Activated naive CD4-positive, alpha-beta T cell treated with anti-CD3 and anti-CD28 coated beads, Interleukin-2, amount 10 ng/mL, durations not matched to agents 7 days and 5 days (primary cell): Measurements from ENCODE around the gene CCBE1.
"Not testable (repeated sequence)": the region's sequence is repeated elsewhere in the genome, so short reads cannot be mapped to it uniquely, and the experiment has no call there.

ENCODE experiments used
- CTCF ChIA-PET: fragments of 350-600 bp; sonication (Branson Sonifier 250); formaldehyde crosslinking; loops from one replicate; lab custom pipeline; 2021; ENCODE audit warnings: antibody characterized with exemption; lab: Charles Lee
- DNase-seq: peaks from one replicate; pipeline ENCODE4 v3.0.0-alpha.2; 2020
- H3K27ac Mint-ChIP-seq: one replicate; pipeline ENCODE4 v1.8.0; 2021; ENCODE audit warnings: mild to moderate bottlenecking, moderate library complexity, mixed read lengths
- H3K27me3 Mint-ChIP-seq: one replicate; pipeline ENCODE4 v1.8.0; 2021; ENCODE audit warnings: mild to moderate bottlenecking, mixed read lengths
- H3K36me3 Mint-ChIP-seq: one replicate; pipeline ENCODE4 v1.8.0; 2021; ENCODE audit warnings: mixed read lengths
- H3K4me1 Mint-ChIP-seq: one replicate; pipeline ENCODE4 v1.8.0; 2021; ENCODE audit warnings: mixed read lengths
- H3K4me3 Mint-ChIP-seq: one replicate; pipeline ENCODE4 v1.8.0; 2021; ENCODE audit warnings: mild to moderate bottlenecking, moderate library complexity, mixed read lengths
- H3K9me3 Mint-ChIP-seq: one replicate; pipeline ENCODE4 v1.8.0; 2021; ENCODE audit warnings: mixed read lengths

The CCBE1 gene

GRCh38 chr18:59540780-59541179 lies 156.4 kb downstream of the CCBE1 start:
- Mint-ChIP-seq H3K27ac (no peak overlapping the region), H3K36me3 (no peaks in the 10 kb centered on the region), H3K4me1 (no peaks in the 10 kb centered on the region), H3K4me3 (no peak overlapping the region), H3K27me3 (no peaks in the 10 kb centered on the region), H3K9me3 (no peaks in the 10 kb centered on the region)
- CTCF ChIA-PET: no interaction called here
- no peak for DNase-seq

DNA sequence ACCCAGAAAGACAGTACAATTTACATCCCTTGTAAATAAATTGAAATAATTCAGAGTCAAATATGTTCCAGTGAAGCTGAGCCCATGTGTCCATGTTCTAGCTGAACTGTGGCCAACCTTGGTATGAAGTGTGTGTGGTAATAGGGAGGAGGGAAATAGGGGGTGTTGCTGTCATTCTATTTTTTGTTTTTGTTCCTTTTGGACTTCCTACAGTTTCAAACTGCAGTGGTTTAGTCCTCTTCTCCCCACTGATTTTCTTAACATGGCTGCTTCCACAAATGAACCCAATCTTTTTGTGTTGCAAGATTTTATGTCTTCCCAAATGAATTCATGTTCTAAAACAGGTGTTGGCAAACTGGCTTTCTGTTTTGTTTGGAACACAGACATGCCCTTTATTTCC lies 156.9 kb downstream of the CCBE1 start:
- no peaks in the 10 kb centered on the region for H3K4me1 Mint-ChIP-seq

DNA sequence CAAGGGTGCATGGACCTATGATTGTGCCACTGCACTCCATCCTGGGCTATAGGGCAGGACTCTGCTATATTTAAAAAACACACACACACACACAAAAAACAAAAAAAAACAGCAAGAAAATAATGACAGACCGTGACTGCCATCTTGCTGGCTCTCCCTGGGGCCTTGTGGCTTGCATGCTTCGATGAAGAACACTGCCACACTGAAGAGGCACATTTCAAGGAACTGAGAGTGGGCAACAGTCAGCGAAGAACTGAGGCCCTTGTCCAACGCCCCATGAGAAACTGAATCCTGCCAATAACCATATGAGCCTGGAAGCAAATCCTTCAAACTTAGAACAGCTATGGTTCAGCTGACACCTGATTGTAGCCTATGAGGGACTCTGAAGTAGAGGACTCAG lies 158.1 kb downstream of the CCBE1 start:
- no peaks in the 10 kb centered on the region for H3K4me1 Mint-ChIP-seq
- DNase-seq: no peak
- no peak overlapping the region for H3K27ac Mint-ChIP-seq
- CTCF ChIA-PET: no interaction called here
- H3K27me3 Mint-ChIP-seq: no peaks in the 10 kb centered on the region
- H3K9me3 Mint-ChIP-seq: no peaks in the 10 kb centered on the region
- no peak overlapping the region for H3K4me3 Mint-ChIP-seq
- H3K36me3 Mint-ChIP-seq: no peaks in the 10 kb centered on the region

More for the DNA sequence above, 156.9 kb downstream of the CCBE1 start:
- DNase-seq: no peak
- CTCF ChIA-PET: no interaction called here
- Mint-ChIP-seq H3K4me3 (no peak overlapping the region), H3K27ac (no peak overlapping the region), H3K9me3 (no peaks in the 10 kb centered on the region), H3K27me3 (no peaks in the 10 kb centered on the region), H3K36me3 (no peaks in the 10 kb centered on the region)

DNA sequence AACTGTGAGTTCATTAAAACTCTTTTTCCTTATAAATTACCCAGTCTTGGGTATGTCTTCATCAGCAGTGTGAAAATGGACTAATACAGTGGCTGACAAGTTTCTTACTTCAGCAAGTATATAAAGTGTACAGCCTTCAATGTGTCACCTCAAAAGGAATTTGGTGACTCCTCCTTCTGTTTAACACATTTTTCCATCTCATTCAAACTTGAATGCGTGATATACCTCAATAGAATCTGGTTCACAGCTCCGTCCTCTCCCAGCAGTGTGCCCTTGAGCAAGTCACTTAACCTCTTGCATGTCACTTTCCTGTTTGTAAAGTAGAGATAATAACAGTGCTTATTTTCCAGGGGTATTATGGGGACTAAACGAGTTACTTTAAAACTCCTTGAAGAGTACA lies 159.6 kb downstream of the CCBE1 start:
- Mint-ChIP-seq H3K4me3 (no peak overlapping the region), H3K27me3 (no peaks in the 10 kb centered on the region), H3K27ac (no peak overlapping the region), H3K36me3 (no peaks in the 10 kb centered on the region), H3K4me1 (no peaks in the 10 kb centered on the region), H3K9me3 (no peaks in the 10 kb centered on the region)
- DNase-seq: no peak
- CTCF ChIA-PET: no interaction called here

DNA sequence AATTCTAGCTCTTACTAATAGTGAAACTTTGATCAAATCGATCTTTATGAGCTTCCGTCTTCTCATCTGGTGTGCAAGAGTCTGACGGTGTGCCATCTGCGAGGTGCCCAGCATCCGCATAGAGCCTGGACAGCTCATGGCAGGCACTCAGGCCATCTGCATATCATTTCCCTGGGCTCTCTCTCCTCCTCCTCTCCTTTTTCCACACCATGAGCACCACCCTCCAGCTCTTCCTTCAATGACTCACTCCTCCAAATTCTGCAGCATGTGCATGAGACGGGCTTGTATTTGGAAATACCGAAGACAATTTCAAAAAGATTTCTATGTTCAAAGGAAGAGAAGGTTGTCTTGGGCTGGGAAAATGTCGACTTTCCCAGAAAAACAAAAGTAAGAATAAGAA lies 161.1 kb downstream of the CCBE1 start:
- Mint-ChIP-seq H3K4me1 (no peaks in the 10 kb centered on the region), H3K36me3 (no peaks in the 10 kb centered on the region), H3K27me3 (no peaks in the 10 kb centered on the region), H3K9me3 (no peaks in the 10 kb centered on the region), H3K27ac (no peak overlapping the region), H3K4me3 (no peak overlapping the region)
- CTCF ChIA-PET: no interaction called here
- no peak for DNase-seq

GRCh38 chr18:59535055-59535454 lies 162.2 kb downstream of the CCBE1 start:
- no peak overlapping the region for H3K4me3 Mint-ChIP-seq
- H3K4me1 Mint-ChIP-seq: no peaks in the 10 kb centered on the region
- no peak for DNase-seq
- H3K9me3 Mint-ChIP-seq: no peaks in the 10 kb centered on the region
- no peaks in the 10 kb centered on the region for H3K27me3 Mint-ChIP-seq
- H3K36me3 Mint-ChIP-seq: no peaks in the 10 kb centered on the region
- H3K27ac Mint-ChIP-seq: no peak overlapping the region
- CTCF ChIA-PET: no interaction called here

DNA sequence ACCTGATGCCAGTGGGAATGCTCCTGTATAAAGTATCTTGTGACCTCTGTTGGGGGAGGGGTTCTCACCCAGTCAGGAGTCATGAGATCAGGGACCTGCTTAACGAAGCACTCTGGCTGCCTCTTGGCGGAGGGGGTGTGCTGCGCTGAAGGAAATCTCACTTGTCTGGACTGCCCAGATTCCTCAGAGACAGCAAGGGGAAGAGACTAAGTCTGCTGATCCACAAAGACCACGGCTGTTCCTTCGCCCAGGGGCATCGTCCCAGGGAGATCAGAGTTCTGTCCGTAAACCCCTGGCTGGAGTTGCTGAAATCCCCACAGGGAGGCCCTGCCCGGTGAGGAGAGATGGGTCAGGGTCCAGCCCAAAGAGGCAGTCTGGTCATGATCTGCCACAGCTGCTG lies 168.4 kb downstream of the CCBE1 start:
- CTCF ChIA-PET: interaction anchor here (1.0 kb wide), 1 partner anchor 11 kb away, joined by 3 read pairs; no protein-coding TSS in a partner anchor
- DNase-seq: no peak
- no peak overlapping the region for H3K4me3 Mint-ChIP-seq
- no peaks in the 10 kb centered on the region for H3K36me3 Mint-ChIP-seq
- H3K9me3 Mint-ChIP-seq: no peaks in the 10 kb centered on the region
- no peaks in the 10 kb centered on the region for H3K27me3 Mint-ChIP-seq
- no peak overlapping the region for H3K27ac Mint-ChIP-seq
- H3K4me1 Mint-ChIP-seq: no peaks in the 10 kb centered on the region

DNA sequence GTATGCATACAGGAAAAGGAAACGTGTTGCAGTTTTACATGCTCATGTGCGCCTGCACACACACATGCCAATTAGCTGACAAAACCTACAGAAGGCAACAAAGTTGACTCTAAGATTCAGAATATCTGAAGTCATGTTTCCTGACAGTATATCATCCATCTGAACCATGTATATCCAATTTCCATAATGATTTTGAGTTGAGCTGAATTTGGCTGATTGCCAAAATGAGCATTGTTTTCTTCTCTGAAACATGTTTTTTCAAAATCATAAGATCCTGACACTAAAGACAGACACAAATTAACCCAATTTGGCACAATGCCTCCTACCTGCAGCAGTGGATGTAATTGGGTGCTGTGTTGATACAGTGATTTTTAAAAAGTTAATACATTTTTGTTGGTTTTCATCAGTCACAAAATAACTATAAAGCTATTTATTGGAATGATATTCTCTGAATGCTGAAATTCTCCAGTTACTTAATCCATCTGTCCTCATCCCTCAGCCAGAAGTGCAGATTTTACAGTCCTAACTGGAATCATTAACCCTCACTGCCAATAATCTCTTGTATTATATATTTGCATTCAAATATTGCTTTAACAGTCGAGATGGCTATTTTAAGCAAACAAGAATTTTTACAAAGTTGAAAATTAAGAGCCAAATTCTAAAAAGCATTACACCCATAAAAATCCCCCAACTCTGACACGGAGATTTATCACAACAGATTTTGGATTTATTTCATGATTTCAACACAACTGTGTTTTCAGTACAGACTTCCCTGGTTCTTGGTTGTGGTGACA lies 176.5 kb downstream of the CCBE1 start:
- H3K4me1 Mint-ChIP-seq: no peaks in the 10 kb centered on the region
- CTCF ChIA-PET: no interaction called here
- H3K4me3 Mint-ChIP-seq: no peak overlapping the region
- DNase-seq: no peak
- peaks cover 4% of the 10 kb centered on the region for H3K27me3 Mint-ChIP-seq
- no peak overlapping the region for H3K27ac Mint-ChIP-seq
- H3K36me3 Mint-ChIP-seq: no peaks in the 10 kb centered on the region
- no peaks in the 10 kb centered on the region for H3K9me3 Mint-ChIP-seq

GRCh38 chr18:59518705-59519104 lies 178.5 kb downstream of the CCBE1 start:
- Mint-ChIP-seq H3K36me3 (no peaks in the 10 kb centered on the region), H3K4me1 (no peaks in the 10 kb centered on the region), H3K27ac (no peak overlapping the region), H3K4me3 (no peak overlapping the region), H3K27me3 (peaks cover 4% of the 10 kb centered on the region), H3K9me3 (no peaks in the 10 kb centered on the region)
- no peak for DNase-seq
- CTCF ChIA-PET: interaction anchor here (0.9 kb wide), 1 partner anchor 10 kb away, joined by 3 read pairs; no protein-coding TSS in a partner anchor

DNA sequence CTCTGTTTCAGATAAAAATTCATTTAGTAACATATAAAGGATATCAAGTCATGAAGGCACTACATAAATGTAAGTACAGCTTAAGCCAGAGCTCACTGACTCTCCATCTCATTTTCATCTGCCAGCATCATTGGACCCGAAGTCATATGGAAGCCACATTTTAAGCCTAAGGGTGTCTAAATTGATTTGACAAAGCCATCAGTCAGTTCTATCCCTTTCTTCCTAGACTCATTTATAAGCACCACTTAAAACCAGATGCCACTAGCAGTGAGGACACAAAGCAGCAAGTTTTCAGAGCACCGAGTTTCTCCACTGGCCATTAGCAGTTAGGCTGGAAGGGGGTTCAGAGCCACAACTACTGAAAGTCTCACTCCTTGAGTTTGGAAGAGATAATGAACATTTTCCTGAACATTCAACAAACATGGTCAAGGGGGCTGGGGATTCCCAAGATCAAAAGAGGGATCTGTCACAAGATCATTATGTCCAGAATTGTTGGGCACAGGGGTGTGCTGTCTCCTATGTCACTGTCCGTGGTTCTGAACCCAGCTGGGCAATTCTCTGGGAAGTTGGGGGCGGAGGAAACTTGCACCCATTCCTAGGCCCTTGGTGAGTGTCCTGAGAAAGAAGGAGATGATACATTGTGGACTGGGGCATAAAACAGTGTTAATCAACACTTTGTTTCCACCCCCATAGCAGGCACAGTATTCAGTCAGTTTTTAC lies 179.6 kb downstream of the CCBE1 start:
- H3K27me3 Mint-ChIP-seq: peaks cover 4% of the 10 kb centered on the region
- H3K9me3 Mint-ChIP-seq: no peaks in the 10 kb centered on the region
- no peak overlapping the region for H3K4me3 Mint-ChIP-seq
- no peaks in the 10 kb centered on the region for H3K36me3 Mint-ChIP-seq
- H3K4me1 Mint-ChIP-seq: no peaks in the 10 kb centered on the region
- DNase-seq: no peak
- CTCF ChIA-PET: interaction anchor here (0.9 to 1.0 kb wide), 2 partner anchors 12 to 59 kb away, joined by 3 read pairs; no protein-coding TSS in a partner anchor
- no peak overlapping the region for H3K27ac Mint-ChIP-seq

DNA sequence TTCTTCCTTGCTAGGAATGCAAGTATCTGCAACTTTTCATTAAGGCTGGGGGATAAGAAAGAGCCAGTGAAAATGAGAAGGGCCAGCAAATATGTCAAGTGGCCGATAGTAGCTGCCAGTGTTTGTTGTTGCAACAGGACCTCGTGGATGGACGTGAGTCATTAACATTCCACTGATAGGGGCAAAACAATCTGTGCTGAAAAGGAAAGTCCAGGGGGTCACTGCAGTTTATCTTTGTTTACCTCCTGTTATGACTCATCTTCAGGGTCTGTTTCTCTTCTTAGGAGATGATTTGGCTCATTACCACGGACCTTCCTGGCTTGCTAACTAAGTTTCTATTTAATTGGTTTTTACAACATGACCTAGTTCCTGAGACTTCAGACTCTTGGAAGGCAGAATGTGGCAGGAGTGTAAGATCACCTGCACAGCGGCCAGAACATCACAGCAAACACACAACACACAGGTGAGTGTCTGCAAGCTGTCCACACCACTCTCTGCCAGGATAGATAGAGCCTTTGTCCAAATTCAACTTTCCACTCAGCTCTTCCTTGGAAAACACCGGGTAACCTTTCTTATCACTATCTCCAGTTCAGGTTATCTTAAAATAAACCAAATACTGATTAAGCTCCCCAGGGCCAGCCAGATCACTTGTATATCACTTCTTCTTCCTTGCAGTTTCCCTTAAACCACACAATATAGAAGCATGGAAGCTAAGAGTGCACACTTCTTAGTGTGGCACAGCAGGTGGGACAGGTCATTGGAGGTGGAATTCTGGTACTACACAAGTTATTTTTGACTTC lies 180.7 kb downstream of the CCBE1 start:
- H3K4me1 Mint-ChIP-seq: no peaks in the 10 kb centered on the region
- no peaks in the 10 kb centered on the region for H3K9me3 Mint-ChIP-seq
- no peak for DNase-seq
- peaks cover 4% of the 10 kb centered on the region for H3K27me3 Mint-ChIP-seq
- no peak overlapping the region for H3K4me3 Mint-ChIP-seq
- CTCF ChIA-PET: interaction anchor here (1.0 kb wide), 1 partner anchor 57 kb away, joined by 3 read pairs; no protein-coding TSS in a partner anchor
- no peaks in the 10 kb centered on the region for H3K36me3 Mint-ChIP-seq
- H3K27ac Mint-ChIP-seq: no peak overlapping the region

DNA sequence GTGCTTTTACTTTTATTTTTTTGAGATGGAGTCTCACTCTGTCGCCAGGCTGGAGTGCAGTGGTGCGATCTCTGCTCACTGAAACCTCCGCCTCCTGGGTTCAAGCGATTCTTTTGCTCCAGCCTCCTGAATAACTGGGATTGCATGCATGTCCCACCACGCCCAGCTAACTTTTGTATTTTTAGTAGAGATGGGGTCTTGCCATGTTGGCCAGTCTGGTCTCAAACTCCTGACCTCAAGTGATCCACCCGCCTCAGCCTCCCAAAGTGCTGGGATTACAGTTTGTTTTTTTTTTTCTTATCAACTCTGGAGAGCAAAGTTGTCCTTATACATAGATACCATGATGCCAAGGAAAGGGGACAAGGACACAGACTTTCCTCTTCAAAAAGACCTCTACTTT lies 181.3 kb downstream of the CCBE1 start:
- DNase-seq, CTCF ChIA-PET, H3K4me3 Mint-ChIP-seq, H3K27ac Mint-ChIP-seq, H3K36me3 Mint-ChIP-seq, H3K4me1 Mint-ChIP-seq, H3K9me3 Mint-ChIP-seq, H3K27me3 Mint-ChIP-seq: not testable (repeated sequence)

DNA sequence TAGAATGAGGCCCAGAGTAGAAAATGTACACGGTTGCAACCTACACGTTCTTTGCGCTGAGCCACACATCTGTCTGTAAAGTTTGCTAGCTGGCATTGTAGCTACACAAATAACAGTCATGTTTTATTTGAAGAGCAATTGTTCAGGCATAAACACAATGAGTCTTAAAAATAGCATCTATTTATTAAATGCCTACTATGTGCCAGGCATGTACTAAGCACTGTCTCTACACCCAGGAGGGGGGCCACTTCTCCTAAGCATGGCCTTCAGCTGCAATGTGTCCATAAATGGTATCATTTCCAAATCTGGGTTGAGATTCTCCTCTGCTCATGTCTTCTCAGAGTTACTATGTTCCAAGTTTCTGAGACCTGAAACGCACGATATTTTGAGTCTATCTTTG lies 182.1 kb downstream of the CCBE1 start:
- Mint-ChIP-seq H3K36me3 (no peaks in the 10 kb centered on the region), H3K27me3 (peaks cover 4% of the 10 kb centered on the region), H3K4me3 (no peak overlapping the region), H3K27ac (no peak overlapping the region), H3K4me1 (no peaks in the 10 kb centered on the region), H3K9me3 (no peaks in the 10 kb centered on the region)
- no peak for DNase-seq
- CTCF ChIA-PET: no interaction called here

DNA sequence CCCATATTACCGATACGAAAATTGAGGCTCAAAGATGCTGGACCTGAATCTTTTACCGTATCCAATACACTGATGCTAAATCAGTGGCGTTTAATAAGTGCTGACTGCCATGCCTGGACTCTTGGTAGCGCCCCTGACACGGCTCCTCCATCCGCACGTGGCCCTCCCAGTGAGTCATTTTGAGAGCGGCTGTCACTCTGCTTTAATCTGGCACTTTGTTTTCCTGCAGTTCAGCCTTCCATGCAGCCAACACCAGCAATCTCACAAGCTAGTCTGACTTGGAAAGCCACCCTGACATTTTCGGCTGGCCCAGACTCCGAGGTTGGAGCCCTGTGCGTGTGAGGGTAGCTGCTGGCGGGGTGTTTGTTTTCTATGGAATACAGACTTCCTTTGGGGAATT lies 183.0 kb downstream of the CCBE1 start:
- DNase-seq: no peak
- CTCF ChIA-PET: no interaction called here
- Mint-ChIP-seq H3K27me3 (peaks cover 4% of the 10 kb centered on the region), H3K9me3 (no peaks in the 10 kb centered on the region), H3K27ac (no peak overlapping the region), H3K36me3 (no peaks in the 10 kb centered on the region), H3K4me3 (no peak overlapping the region), H3K4me1 (no peaks in the 10 kb centered on the region)
